GM21619 (cell line): ENCODE data around the gene EP400.
"Not testable (repeated sequence)": the region's sequence is repeated elsewhere in the genome, so short reads cannot be mapped to it uniquely, and the experiment has no call there.

Experiments
- ATAC-seq: cut with Tn5 transposase; IDR thresholded peaks from one replicate; pipeline ENCODE4 v1.9.1; 2021; ENCODE audit not compliant: unreplicated experiment

The EP400 gene

DNA sequence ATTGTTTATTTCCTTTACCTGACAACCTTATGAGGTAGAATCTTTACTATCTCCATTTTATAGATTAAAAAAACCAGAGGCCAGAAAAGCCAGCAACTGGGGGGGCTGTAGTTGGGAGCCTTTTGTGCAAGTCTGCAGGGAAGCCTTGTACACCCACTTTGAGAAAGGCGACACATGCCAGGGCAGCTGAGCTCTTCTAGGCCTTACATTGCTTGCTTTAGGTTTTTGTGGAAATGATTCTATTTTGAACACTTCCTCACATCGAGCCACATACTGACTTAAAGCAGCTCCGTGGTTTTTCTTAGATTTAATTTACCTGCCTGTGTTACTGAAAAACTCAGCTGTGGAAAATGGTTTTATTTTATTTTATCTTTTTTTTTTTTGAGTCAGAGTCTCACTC, 34.6 kb downstream of the EP400 start:
- ATAC-seq, result no peak

GRCh38 chr12:131985510-131985875, 35.8 kb downstream of the EP400 start:
- ATAC-seq, result not testable (repeated sequence)

- no peak for ATAC-seq
Measured at GRCh38 chr12:131986361-131986760, 36.6 kb downstream of the EP400 start.

- ATAC-seq, result no peak
Measured at GRCh38 chr12:131986910-131987309, 37.2 kb downstream of the EP400 start.

- ATAC-seq, result no peak
Measured at GRCh38 chr12:131987552-131987951, 37.8 kb downstream of the EP400 start.

GRCh38 chr12:131988054-131988796, 38.5 kb downstream of the EP400 start:
- ATAC-seq, result no peak

GRCh38 chr12:131989021-131989420, 39.3 kb downstream of the EP400 start:
- no peak for ATAC-seq

- ATAC-seq, result no peak
Measured at GRCh38 chr12:131990066-131990979, 40.6 kb downstream of the EP400 start.

DNA sequence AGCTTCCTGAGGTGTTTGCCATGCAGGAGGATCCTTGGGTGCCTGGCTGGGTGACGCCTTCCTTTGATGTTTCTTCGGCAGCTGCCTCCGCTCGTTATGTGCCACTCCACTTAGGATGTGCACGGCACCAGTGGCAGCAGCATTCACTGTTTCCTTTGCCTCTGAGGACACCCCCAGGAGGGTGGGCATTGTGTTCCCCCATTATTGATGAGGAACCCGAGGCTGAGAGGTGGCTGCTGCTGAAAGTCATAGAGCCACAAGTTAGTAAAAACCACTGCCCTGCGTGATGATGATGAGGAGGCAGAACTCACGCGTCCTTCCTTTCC, 41.2 kb downstream of the EP400 start:
- ATAC-seq, result no peak

DNA sequence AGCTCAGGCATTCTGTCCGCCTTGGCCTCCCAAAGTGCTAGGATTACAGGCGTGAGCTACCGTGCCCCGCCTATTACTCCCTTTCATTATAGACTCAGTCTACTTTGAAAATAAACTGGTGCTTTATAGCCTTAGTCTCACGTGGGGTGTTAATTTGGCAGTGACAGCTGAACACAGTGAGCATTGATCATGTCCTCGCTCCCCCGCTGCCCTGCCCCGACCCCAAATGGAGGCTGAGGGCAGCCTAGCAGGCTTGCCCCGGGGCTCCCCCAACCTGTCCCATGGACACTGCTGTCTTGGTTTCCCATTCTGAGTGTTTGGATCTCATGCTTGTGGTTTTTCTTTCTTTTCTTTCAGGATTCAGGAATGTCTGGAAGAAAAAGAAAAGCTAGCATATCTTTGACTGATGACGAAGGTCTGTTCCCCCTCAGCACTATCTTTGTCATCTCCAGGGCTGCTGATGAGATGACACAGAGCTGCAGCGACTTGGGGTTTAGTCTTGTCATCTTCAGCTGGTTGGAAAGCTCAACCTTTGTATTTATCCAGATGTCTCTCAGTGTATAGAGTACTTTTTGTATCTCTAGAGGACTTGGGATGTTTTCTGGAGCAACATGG, 42.2 kb downstream of the EP400 start:
- no peak for ATAC-seq

- peak; percentile 90 for ATAC-seq
Measured at GRCh38 chr12:131994589-131994988, 44.8 kb downstream of the EP400 start.

DNA sequence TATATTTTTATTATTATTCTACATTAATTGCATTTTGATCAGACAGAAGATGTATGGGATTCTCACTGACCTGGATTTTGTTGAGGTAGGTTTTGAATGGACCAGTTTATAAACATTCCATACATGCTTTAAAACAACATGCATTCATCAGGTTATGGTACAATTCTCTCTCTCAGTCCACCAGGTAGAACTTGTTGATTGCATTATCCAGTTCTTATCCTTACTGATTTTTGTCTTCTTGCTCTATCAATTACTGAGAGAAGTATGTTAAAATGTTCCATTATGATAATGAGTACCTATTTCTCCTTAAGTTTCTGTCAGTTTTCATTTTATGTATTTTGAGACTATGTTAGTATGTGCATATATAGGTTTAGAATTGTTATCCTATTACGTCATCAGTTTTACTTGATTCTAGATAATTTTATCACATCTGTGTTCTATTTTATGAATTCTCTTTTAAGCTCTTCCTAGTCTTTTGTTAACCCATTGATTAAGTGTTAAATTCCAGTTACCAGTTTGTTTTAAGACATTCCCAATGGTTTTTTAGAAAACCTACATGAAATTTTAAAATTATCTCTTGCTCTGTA, 50.6 kb downstream of the EP400 start:
- ATAC-seq, result no peak

DNA sequence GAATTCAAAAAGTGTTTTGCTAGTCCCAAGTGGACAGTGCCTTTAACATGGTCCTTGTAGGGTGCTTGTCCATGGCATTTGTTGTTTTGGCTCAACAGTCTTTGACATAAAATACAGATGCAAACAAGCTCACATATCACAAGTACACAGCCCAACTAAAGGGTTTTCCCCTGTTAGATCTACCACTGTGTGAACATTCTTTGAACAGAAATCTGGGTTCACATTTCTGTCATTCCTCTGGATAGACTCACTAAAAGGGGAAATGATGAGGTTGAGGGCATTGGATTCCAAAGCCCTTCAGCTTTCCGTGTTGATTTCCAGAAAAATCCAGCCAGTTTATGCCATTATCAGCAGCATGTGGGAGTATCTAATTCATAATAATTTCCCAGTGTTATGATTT, 54.1 kb downstream of the EP400 start:
- no peak for ATAC-seq

GRCh38 chr12:132004946-132005345, 55.2 kb downstream of the EP400 start:
- no peak for ATAC-seq

GRCh38 chr12:132006056-132006680, 56.4 kb downstream of the EP400 start:
- ATAC-seq, result no peak

DNA sequence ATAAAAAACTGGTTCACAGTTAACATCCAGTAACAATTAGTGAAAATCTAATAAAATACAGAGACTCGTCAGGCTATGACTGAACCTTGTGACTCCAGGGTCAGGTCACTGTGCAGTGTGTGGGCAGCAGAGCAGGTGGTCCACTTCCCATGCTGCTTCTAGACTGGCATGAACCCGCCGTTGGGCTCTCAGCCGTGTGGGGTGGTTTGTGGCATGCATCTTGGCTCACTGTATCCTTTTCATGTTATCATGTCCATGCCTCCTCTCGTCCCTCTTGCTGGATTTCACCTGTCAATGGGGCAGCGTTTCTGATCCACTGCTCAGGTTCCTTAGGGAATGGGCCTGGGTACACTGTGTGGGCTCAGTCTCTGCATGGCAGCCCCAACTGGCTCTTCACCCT, 57.3 kb downstream of the EP400 start:
- no peak for ATAC-seq

GRCh38 chr12:132009336-132009859, 59.7 kb downstream of the EP400 start:
- no peak for ATAC-seq

GRCh38 chr12:132012919-132013568, 63.3 kb downstream of the EP400 start:
- no peak for ATAC-seq

GRCh38 chr12:132014092-132014914, 64.6 kb downstream of the EP400 start:
- ATAC-seq, result no peak

DNA sequence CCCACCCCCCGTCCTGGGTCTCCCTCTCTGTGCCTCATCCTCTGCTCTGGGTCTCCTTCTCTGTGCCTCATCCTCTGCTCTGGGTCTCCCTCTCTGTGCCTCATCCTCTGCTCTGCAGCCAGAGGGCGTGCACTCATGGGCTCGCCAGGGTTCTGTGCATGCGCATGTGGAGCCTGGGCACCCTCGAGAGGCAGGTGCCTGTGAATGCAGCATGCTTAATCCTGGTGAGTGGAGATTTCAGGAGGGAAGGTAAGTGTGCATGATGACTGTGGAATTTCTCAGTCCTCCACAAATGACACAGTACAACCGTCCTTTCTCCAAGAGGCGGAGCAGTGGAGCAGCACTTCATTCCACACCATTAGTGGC, 65.2 kb downstream of the EP400 start:
- ATAC-seq, result no peak
